ENCODE results near the gene GDPD4.

GRCh38 chr11:77190331-77191075 lies 111.0 kb downstream of the GDPD4 start:
- TF ChIP-seq CTCF (IDR thresholded peaks at IDR 0.05) (no peak), EP300 (IDR thresholded peaks at IDR 0.05) (no peak), POLR2AphosphoS5 (IDR thresholded peaks at IDR 0.05) (no peak), POLR2A (IDR thresholded peaks at IDR 0.05; ENCODE audit: low read depth) (no peak)

Data from esophagus muscularis mucosa (tissue), 4 donors.